Sigmoid colon (tissue), 7 donors: Measurements from ENCODE around the gene EDEM3. TPM values are rescaled to one million over a fixed set of nuclear protein-coding genes. Genes with fewer than 3 reads are reported as not detected.

Experiments used
- DNase-seq: peaks from one replicate; pipeline ENCODE4 v3.0.0-alpha.2; 2019
- H3K27ac ChIP-seq, 4 donors: fragments of 200-600 bp; sonication (generic); one replicate each; pipeline ENCODE4 v1.5.1; 2016 to 2019; ENCODE audit warnings: mild to moderate bottlenecking in 1 of 4
- H3K27me3 ChIP-seq, 3 donors: fragments of 200-600 bp; sonication (generic); one replicate each; pipeline ENCODE4 v1.5.1; 2019; ENCODE audit warnings: mild to moderate bottlenecking in 1 of 3
- H3K36me3 ChIP-seq, 4 donors: fragments of 200-600 bp; sonication (generic); one replicate each; pipeline ENCODE4 v1.5.1; 2016 to 2019
- H3K4me1 ChIP-seq, 4 donors: fragments of 200-600 bp; sonication (generic); one replicate each; pipeline ENCODE4 v1.5.1; 2017 to 2019
- H3K4me3 ChIP-seq, 4 donors: fragments of 200-600 bp; sonication (generic); one replicate each; pipeline ENCODE4 v1.5.1; 2017 to 2019; ENCODE audit warnings: mild to moderate bottlenecking in 2 of 4, moderate library complexity in 1 of 4
- H3K9me3 ChIP-seq, 4 donors: fragments of 200-600 bp in 3 of 4; sonication (generic) in 3 of 4; one replicate each; pipeline versions ENCODE4 v1.5.1 to v1.6.1; 2013 to 2019
- CTCF ChIP-seq, 4 experiments: fragments of 450-650 bp in 3 of 4; fragments of 200-600 bp in 1 of 4; IDR thresholded peaks; one replicate each; pipeline ENCODE4 v1.5.1; 2016 to 2019; ENCODE audit warnings: antibody characterized with exemption in 4 of 4, mild to moderate bottlenecking in 3 of 4, moderate library complexity in 2 of 4
- EP300 ChIP-seq, 4 donors: sonication (generic); formaldehyde crosslinking; IDR thresholded peaks; one replicate each; pipeline ENCODE4 v1.6.1; 2017; ENCODE audit warnings: antibody characterized with exemption in 4 of 4
- POLR2A ChIP-seq, 2 donors: fragments of 450-650 bp; IDR thresholded peaks; one replicate each; pipeline ENCODE4 v1.6.1; 2016; ENCODE audit warnings: antibody characterized with exemption in 2 of 2, mild to moderate bottlenecking in 2 of 2, moderate library complexity in 2 of 2
- POLR2AphosphoS5 ChIP-seq, 4 donors: sonication (generic); formaldehyde crosslinking; IDR thresholded peaks; one replicate each; pipeline ENCODE4 v1.6.1; 2017; ENCODE audit warnings: antibody characterized with exemption in 4 of 4
- WGBS, 2 donors: extraction: QIAGEN DNeasy Blood & Tissue Kit; methylation state at CpG; one replicate each; pipeline ENCODE4 v1.1.7; 2013; 5-methylcytosine and 5-hydroxymethylcytosine counted together
- intact Hi-C: fragments of 100-400 bp; cut with DNase I; formaldehyde crosslinking; loops from one replicate; pipeline ENCODE4 v1.15.1; 2023
- polyA plus RNA-seq, 3 donors: library from polyadenylated mRNA; stranded (reverse); fragments of 200-250 nt; gene quantifications; one replicate each; pipeline ENCODE4 v1.2.3, GENCODE V29; 2013
- total RNA-seq, 4 donors: library from RNA; depleted of rRNA; stranded (reverse); fragments of >200 nt; gene quantifications; one replicate each; pipeline ENCODE4 v1.1.0, GENCODE V29; 2016
- donor health status: healthy with polysubstance abuse.
- donor health status: Bipolar disorder and iron deficiency.
- donor health status: healthy.

Gene EDEM3
- total and polyA plus RNA-seq, 7 donors: 8.4 to 29.3 (median 21.4) TPM

GRCh38 chr1:184673305-184673704 lies 81.4 kb downstream of the EDEM3 start:
- H3K4me3 ChIP-seq: no peak overlapping the region
- H3K27ac ChIP-seq: no peak overlapping the region
- no peaks in the 10 kb centered on the region for H3K4me1 ChIP-seq
- H3K9me3 ChIP-seq: no peaks in the 10 kb centered on the region
- H3K27me3 ChIP-seq: no peaks in the 10 kb centered on the region
- DNase-seq: no peak
- 83 to 86% methylated on average over 9 of the region's 9 CpGs for WGBS, 2 donors
- TF ChIP-seq EP300 (IDR thresholded peaks at IDR 0.05) (no peak), POLR2A (IDR thresholded peaks at IDR 0.05) (no peak), POLR2AphosphoS5 (IDR thresholded peaks at IDR 0.05) (no peak), CTCF (IDR thresholded peaks at IDR 0.05) (no peak)
- H3K36me3 ChIP-seq: no peaks in the 10 kb centered on the region
- intact Hi-C loops: no loop called here

- no peak overlapping the region for H3K27ac ChIP-seq
- intact Hi-C loops: no loop called here
- H3K9me3 ChIP-seq: no peaks in the 10 kb centered on the region
- H3K36me3 ChIP-seq: no peaks in the 10 kb centered on the region
- TF ChIP-seq POLR2AphosphoS5 (IDR thresholded peaks at IDR 0.05) (no peak), CTCF (IDR thresholded peaks at IDR 0.05) (no peak)
- no peaks in the 10 kb centered on the region for H3K27me3 ChIP-seq
- no peak for DNase-seq
- no peaks in the 10 kb centered on the region for H3K4me1 ChIP-seq
- H3K4me3 ChIP-seq: no peak overlapping the region
- 74% methylated on average over 9 of the region's 9 CpGs for WGBS, 2 donors
Measured at GRCh38 chr1:184672013-184672726, 82.5 kb downstream of the EDEM3 start.

- no peak for DNase-seq
- no peaks in the 10 kb centered on the region for H3K27me3 ChIP-seq
- 65 to 84% methylated on average over 1 of the region's 1 CpG for WGBS, 2 donors
- H3K27ac ChIP-seq: no peak overlapping the region
- H3K36me3 ChIP-seq: no peaks in the 10 kb centered on the region
- TF ChIP-seq CTCF (IDR thresholded peaks at IDR 0.05) (no peak), POLR2AphosphoS5 (IDR thresholded peaks at IDR 0.05) (no peak), POLR2A (IDR thresholded peaks at IDR 0.05) (no peak), EP300 (IDR thresholded peaks at IDR 0.05) (no peak)
- intact Hi-C loops: loop anchor here (10.0 kb wide), 1 partner anchor 185 kb away; no protein-coding TSS in a partner anchor
- no peaks in the 10 kb centered on the region for H3K9me3 ChIP-seq
- peaks cover 0 to 10% (median 0%) of the 10 kb centered on the region in 4 donors for H3K4me1 ChIP-seq
- no peak overlapping the region for H3K4me3 ChIP-seq
Measured at GRCh38 chr1:184669391-184669790, 85.3 kb downstream of the EDEM3 start.

GRCh38 chr1:184665360-184665759 lies 89.3 kb downstream of the EDEM3 start:
- Histone ChIP-seq H3K36me3 (no peaks in the 10 kb centered on the region), H3K4me3 (no peak overlapping the region), H3K9me3 (no peaks in the 10 kb centered on the region), H3K27me3 (no peaks in the 10 kb centered on the region), H3K4me1 (peaks cover 0 to 36% (median 13%) of the 10 kb centered on the region in 4 donors), H3K27ac (no peak overlapping the region)
- WGBS, 2 donors: 91% methylated on average over 6 of the region's 6 CpGs
- DNase-seq: no peak
- intact Hi-C loops: loop anchor here (2.0 to 10.0 kb wide), 3 partner anchors 181 to 591 kb away; partner anchors contain the start of gene C1orf21
- TF ChIP-seq POLR2A (IDR thresholded peaks at IDR 0.05): no peak
- TF ChIP-seq POLR2AphosphoS5 (IDR thresholded peaks at IDR 0.05): no peak
- no peak for TF ChIP-seq EP300 (IDR thresholded peaks at IDR 0.05)
- TF ChIP-seq CTCF (IDR thresholded peaks at IDR 0.05): no peak
